ENCODE data around the gene SPINK7.

GRCh38 chr5:148297731-148298130, 14.5 kb upstream of the SPINK7 start:
- TF ChIP-seq CTCF (IDR thresholded peaks at IDR 0.05) = no peak
- TF ChIP-seq POLR2AphosphoS5 (IDR thresholded peaks at IDR 0.05) = no peak
- TF ChIP-seq POLR2A (IDR thresholded peaks at IDR 0.05) = no peak
